ENCODE measurements around the gene PNLDC1. TPM values are rescaled to one million over a fixed set of nuclear protein-coding genes. Genes with fewer than 3 reads are reported as not detected.
"Not testable (repeated sequence)": the region's sequence is repeated elsewhere in the genome, so short reads cannot be mapped to it uniquely, and the experiment has no call there.

PNLDC1 gene
- total and polyA plus RNA-seq, 12 donors, result 0.09 to 0.72 (median 0.22) TPM; not detected in 6

- Histone ChIP-seq H3K27ac (no peak overlapping the region), H3K4me3 (no peak overlapping the region), H3K9me3 (peaks cover 0 to 17% (median 8%) of the 10 kb centered on the region in 11 donors), H3K36me3 (no peaks in the 10 kb centered on the region), H3K4me1 (no peaks in the 10 kb centered on the region), H3K27me3 (peaks cover 0 to 17% (median 0%) of the 10 kb centered on the region in 7 donors)
- TF ChIP-seq CTCF (IDR thresholded peaks at IDR 0.05), result no peak
- WGBS, 2 donors, result 97 to 100% methylated on average over 1 of the region's 1 CpG
- intact Hi-C loops (cut with DNase I), result loop anchor here (5.0 to 10.0 kb wide), 10 partner anchors 82 to 674 kb away; no protein-coding TSS in a partner anchor
- ATAC-seq, result no peak
- DNase-seq, result no peak
Measured at GRCh38 chr6:159860482-159860881, 60.4 kb downstream of the PNLDC1 start.

- no peaks in the 10 kb centered on the region for H3K36me3 ChIP-seq
- H3K9me3 ChIP-seq, result peaks cover 0 to 12% (median 4%) of the 10 kb centered on the region in 11 donors
- no peak overlapping the region for H3K4me3 ChIP-seq
- WGBS, 2 donors, result 79 to 84% methylated on average over 5 of the region's 5 CpGs
- no peak overlapping the region for H3K27ac ChIP-seq
- TF ChIP-seq CTCF (IDR thresholded peaks at IDR 0.05), result no peak
- no peak for ATAC-seq
- H3K4me1 ChIP-seq, result no peaks in the 10 kb centered on the region
- H3K27me3 ChIP-seq, result peaks cover 0 to 17% (median 0%) of the 10 kb centered on the region in 7 donors
- intact Hi-C loops (cut with DNase I), result loop anchor here (2.0 to 10.0 kb wide), 13 partner anchors 79 to 673 kb away; no protein-coding TSS in a partner anchor
- DNase-seq, result no peak
Measured at GRCh38 chr6:159862103-159862502, 62.0 kb downstream of the PNLDC1 start.

GRCh38 chr6:159863341-159863740 is 63.3 kb downstream of the PNLDC1 start:
- not testable (repeated sequence) for H3K4me1 ChIP-seq, H3K27ac ChIP-seq, H3K36me3 ChIP-seq, H3K4me3 ChIP-seq
- intact Hi-C loops (cut with DNase I), result loop anchor here (1.0 to 10.0 kb wide), 14 partner anchors 77 to 671 kb away; no protein-coding TSS in a partner anchor
- WGBS, 2 donors, result 22 to 23% methylated on average over 5 of the region's 5 CpGs
- TF ChIP-seq CTCF (IDR thresholded peaks at IDR 0.05), result peak; percentile 21 to 75 (median 57)
- peaks cover 0 to 17% (median 0%) of the 10 kb centered on the region in 7 donors for H3K27me3 ChIP-seq
- H3K9me3 ChIP-seq, result peaks cover 0 to 10% (median 0%) of the 10 kb centered on the region in 11 donors
- ATAC-seq (peak in 7 of 8 donors; percentile 55 to 76 (median 67)), DNase-seq (peak in 1 of 2 donors; percentile 59)

- 90 to 92% methylated on average over 12 of the region's 12 CpGs for WGBS, 2 donors
- ATAC-seq (no peak), DNase-seq (no peak)
- no peak overlapping the region for H3K4me3 ChIP-seq
- intact Hi-C loops (cut with DNase I), result loop anchor here in 9 of 10 donors (5.0 to 10.0 kb wide), 7 partner anchors 72 to 669 kb away; no protein-coding TSS in a partner anchor
- H3K27me3 ChIP-seq, result peaks cover 0 to 17% (median 0%) of the 10 kb centered on the region in 7 donors
- no peak overlapping the region for H3K27ac ChIP-seq
- no peaks in the 10 kb centered on the region for H3K4me1 ChIP-seq
- TF ChIP-seq CTCF (IDR thresholded peaks at IDR 0.05), result no peak
- H3K9me3 ChIP-seq, result peaks cover 0 to 10% (median 0%) of the 10 kb centered on the region in 11 donors
- H3K36me3 ChIP-seq, result no peaks in the 10 kb centered on the region
Measured at GRCh38 chr6:159865226-159865920, 65.3 kb downstream of the PNLDC1 start.
